GM19324 (cell line): ENCODE data around the gene KICS2.
A peak's percentile ranks its signal among the peaks of the same experiment; 100 is the strongest.
"Not testable (repeated sequence)": the region's sequence is repeated elsewhere in the genome, so short reads cannot be mapped to it uniquely, and the experiment has no call there.

Experiments
- ATAC-seq: cut with Tn5 transposase; IDR thresholded peaks from one replicate; pipeline ENCODE4 v1.9.1; 2021; ENCODE audit warnings: mild to moderate bottlenecking, moderate library complexity; ENCODE audit not compliant: unreplicated experiment, low FRiP score

KICS2 gene

DNA sequence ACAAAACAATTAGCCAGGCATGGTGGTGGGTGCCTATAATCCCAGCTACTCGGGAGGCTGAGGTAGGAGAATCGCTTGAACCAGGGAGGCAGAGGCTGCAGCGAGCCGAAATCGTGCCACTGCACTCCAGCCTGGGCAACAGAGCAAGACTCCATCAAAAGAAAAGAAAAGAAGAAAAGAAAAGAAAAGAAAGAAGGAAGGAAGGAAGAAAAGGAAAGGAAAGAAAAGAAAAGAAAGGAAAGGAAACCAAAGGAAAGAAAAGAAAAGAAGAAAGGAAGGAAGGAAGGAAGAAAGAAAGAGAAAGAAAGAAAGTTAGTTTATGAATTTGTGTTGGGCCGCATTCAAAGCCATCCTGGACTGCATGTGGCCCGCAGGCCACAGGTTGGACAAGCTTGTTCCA, 4.5 kb downstream of the KICS2 start:
- ATAC-seq: not testable (repeated sequence)

GRCh38 chr12:64216239-64216638, 5.9 kb downstream of the KICS2 start:
- no peak for ATAC-seq

- no peak for ATAC-seq
Observed at GRCh38 chr12:64212119-64212746, 9.9 kb downstream of the KICS2 start.

GRCh38 chr12:64207453-64207852, 14.6 kb downstream of the KICS2 start:
- ATAC-seq: no peak

DNA sequence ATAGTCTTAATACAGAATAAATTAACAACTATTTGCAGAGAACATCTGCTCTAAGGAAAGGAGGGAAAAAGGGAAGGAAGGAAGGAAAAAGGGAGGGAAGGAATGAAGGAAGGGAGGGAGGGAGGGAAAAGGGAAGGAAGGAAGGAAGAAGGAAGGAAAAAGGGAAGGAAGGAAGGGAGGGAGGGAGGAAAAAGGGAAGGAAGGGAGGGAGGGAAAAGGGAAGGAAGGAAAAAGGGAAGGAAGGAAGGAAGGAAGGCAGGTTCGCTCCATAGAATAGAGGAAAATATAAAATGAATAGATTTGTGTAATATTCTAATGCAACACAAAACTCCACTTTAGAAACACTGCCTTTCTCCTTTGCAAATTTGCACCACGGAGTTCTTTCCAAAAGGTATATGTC, 16.6 kb downstream of the KICS2 start:
- ATAC-seq: no peak

DNA sequence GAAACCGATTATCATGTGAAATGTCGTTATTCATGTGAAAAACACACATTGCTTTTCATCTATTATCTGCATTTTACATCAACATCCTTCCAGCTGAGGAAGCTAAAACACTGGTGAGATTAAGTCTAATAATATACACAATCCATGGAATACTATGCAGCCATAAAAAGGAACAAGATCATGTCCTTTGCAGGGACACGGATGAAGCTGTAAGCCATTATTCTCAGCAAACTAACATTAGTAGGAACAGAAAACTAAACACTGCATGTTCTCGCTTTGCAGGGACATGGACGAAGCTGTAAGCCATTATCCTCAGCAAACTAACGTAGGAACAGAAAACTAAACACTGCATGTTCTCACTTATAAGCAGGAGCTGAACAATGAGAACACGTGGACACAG, 18.3 kb downstream of the KICS2 start:
- ATAC-seq: no peak

GRCh38 chr12:64203036-64203435, 19.1 kb downstream of the KICS2 start:
- no peak for ATAC-seq

DNA sequence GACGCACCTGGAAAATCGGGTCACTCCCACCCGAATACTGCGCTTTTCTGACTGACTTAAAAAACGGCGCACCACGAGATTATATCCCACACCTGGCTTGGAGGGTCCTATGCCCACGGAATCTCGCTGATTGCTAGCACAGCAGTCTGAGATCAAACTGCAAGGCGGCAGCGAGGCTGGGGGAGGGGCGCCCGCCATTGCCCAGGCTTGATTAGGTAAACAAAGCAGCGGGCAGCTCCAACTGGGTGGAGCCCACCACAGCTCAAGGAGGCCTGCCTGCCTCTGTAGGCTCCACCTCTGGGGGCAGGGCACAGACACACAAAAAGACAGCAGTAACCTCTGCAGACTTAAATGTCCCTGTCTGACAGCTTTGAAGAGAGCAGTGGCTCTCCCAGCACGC, 26.3 kb downstream of the KICS2 start:
- not testable (repeated sequence) for ATAC-seq

DNA sequence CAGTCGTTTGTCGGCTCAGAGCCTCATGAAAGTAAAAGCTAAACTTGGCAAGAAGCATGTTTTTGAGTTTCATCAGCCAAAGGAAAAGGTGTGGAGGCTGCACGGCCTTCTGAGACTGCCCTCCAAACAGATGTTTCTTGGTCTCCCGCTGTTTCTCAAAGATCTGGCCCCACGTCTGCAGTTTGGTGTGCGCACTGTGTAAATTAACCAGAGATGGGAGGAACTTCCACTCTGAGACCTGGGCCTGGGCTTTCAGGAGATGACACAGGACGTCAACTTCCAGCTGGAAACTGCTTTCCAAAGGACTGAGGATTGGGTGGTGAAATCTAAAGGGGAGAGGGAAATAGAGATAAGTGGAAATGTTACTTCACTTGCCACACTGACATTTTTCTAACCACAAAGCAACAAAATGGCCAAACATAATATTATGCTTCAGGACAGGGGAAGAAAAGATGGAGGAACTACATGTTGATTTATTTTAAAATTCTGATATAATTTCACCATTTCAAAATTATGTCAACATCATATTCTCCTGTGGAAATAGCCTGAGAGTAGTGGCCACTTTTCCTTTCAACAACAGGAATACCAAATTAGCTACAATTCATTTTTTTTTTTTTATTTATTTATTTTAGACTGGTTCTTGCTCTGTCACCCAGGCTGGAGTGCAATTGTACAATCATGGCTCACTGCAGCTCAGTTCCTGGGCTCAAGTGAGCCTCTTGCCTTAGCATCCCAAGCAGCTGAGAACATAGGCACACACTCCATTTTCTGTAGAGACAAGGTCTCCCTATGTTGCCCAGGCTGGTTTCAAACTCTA, 27.6 kb downstream of the KICS2 start:
- ATAC-seq: peak; percentile 73

- peak; percentile 55 for ATAC-seq
Observed at GRCh38 chr12:64193931-64194330, 28.2 kb downstream of the KICS2 start.

- ATAC-seq: no peak
Observed at GRCh38 chr12:64192644-64193444, 29.3 kb downstream of the KICS2 start.

GRCh38 chr12:64190140-64190539, 32.0 kb downstream of the KICS2 start:
- ATAC-seq: no peak

GRCh38 chr12:64189530-64189929, 32.6 kb downstream of the KICS2 start:
- ATAC-seq: no peak

DNA sequence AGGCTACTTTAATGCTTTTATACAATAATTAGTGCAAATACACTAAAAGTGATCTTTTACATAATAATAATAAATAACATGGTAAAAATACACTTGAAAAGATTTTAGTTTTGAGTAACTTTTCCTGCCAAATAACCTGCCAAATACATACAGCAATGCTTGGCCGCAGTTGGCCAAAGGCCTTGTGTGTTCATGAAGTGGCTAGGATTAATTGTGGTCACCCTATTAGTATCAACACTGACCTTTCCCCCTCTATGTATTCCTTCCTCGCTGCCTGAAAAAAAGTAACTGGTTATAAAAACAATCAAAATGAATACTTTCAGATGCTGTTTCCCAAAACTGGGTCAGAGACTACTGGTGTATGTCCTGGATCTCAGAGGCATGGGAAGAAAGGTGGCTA, 34.3 kb downstream of the KICS2 start:
- ATAC-seq: no peak

- no peak for ATAC-seq
Observed at GRCh38 chr12:64187370-64187769, 34.7 kb downstream of the KICS2 start.

DNA sequence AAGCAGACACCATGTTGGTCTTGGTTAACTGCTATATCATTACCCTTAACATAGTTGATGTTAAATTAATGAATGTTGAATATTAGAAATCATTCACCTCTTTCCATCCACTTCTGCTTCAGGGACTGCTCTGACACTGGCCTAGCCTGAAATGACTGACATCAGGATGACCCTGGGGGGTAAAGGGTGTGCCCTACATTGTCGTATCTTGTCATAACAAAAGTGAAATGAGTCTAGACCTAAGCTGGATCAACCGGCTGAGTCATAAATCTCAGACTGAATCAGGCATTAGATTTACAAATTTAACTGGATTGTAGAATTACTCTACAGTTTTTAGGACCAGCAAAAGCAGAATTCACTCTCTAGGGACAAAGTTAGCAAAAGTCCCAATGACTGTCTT, 35.3 kb downstream of the KICS2 start:
- no peak for ATAC-seq

DNA sequence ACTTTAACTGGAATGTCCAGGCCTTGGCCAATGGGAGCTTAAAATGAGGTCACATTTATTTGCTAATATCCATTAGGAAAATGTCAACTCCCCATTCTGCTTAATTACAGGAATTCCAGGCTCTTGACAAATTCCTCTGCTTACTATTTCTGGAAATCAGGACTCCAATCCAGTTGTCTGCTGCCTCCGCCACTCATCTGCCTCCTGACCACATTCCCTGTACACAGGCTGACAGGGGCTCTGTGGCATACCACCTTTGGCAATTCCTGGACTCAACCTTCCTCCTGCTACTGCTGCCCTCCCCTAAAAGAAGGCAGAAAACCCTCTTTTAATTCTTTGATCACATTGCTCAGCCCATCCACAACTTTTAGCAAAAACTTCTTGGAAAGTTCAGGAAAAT, 37.9 kb downstream of the KICS2 start:
- no peak for ATAC-seq

GRCh38 chr12:64181430-64182291, 40.4 kb downstream of the KICS2 start:
- no peak for ATAC-seq

DNA sequence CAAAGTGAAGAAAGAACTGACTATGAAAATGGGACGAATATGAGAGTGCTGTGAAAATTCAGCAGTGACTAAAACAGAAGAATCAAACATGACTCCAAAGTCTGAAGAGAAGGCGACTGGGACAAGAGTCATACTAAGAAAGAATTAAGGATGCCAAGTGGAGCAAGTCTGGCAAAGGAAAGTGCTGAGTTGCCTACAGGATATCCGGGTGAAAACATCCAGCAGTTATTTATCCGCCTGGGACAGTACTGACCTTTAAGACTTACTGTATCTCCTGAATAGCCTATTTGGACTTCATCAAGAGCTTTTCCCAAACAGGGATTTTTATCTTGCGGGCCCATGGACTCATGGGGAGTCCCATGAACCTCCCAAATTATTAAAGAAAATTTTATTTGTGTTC, 41.1 kb downstream of the KICS2 start:
- ATAC-seq: no peak

DNA sequence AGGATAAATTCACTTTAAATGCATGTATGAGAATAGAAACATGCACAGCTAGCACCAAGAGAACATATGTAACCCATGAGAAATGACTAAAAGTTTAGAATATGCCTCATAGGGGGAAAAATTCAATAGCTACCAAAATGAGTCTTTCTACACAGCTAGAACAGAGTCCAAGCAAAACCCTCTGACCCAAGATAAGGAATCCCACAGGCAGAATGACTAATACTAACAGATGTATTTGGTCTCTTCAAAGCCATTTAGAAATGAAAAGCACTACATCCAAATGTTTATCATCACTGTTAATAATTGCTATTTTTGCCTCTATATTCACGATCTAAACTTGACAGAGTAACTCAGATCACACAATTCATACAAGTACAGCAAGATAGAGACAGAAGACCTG, 44.0 kb downstream of the KICS2 start:
- ATAC-seq: no peak
